GM18502 (cell line): ENCODE measurements around the gene SPART.

Experiments
- ATAC-seq: cut with Tn5 transposase; IDR thresholded peaks from one replicate; pipeline ENCODE4 v1.9.1; 2021; ENCODE audit warnings: mild to moderate bottlenecking; ENCODE audit not compliant: unreplicated experiment, poor library complexity

The SPART gene

GRCh38 chr13:36259361-36260137 is 86.6 kb downstream of the SPART start:
- ATAC-seq = no peak

GRCh38 chr13:36258831-36259230 is 87.4 kb downstream of the SPART start:
- no peak for ATAC-seq
